ENCODE data around the gene CCDC85B.

CCDC85B gene

DNA sequence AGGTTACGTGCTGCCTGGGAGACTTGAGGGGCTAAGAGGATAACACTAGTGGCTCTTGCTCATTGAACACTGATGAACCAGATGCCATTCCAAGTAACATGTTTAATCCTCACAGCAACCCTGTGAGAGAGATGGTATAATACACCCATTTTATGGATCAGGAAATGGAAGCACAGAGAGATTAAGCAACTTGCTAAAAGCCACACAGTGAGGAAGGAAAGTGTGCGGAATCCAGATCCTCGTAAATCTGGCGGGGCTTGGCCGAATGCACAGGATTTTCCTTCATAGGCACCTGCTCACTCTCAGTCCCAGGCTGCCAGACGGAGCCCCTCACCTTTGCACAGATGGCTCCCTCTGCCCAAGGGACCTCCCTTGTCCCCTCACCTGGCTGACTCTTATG, 17.4 kb downstream of the CCDC85B start:
- Histone ChIP-seq H3K36me3 (ENCODE audit: insufficient read depth, low read length) (no peaks in the 10 kb centered on the region), H3K9ac (ENCODE audit: low read length) (no peak overlapping the region), H4K20me1 (ENCODE audit: insufficient read depth, low read length) (no peaks in the 10 kb centered on the region), H3K4me2 (ENCODE audit: low read length) (no peak overlapping the region), H2AFZ (ENCODE audit: low read length) (no peak overlapping the region), H3K27me3 (ENCODE audit: insufficient read depth, low read length) (peaks cover 12% of the 10 kb centered on the region), H3K79me2 (ENCODE audit: insufficient read depth, low read length) (no peaks in the 10 kb centered on the region), H3K4me1 (ENCODE audit: insufficient read depth, low read length, severe bottlenecking) (no peaks in the 10 kb centered on the region), H3K9me2 (ENCODE audit: low read depth, low read length) (no peaks in the 10 kb centered on the region), H3F3A (ENCODE audit: insufficient read depth, low read length) (no peaks in the 10 kb centered on the region), H3K9me3 (ENCODE audit: low read length) (no peaks in the 10 kb centered on the region), H3K27ac (ENCODE audit: low read depth, low read length, poor library complexity, severe bottlenecking) (no peak overlapping the region), H3K4me3 (ENCODE audit: low read depth, low read length, poor library complexity, severe bottlenecking) (no peak overlapping the region)
- TF ChIP-seq EZH2 (IDR thresholded peaks at IDR 0.05; ENCODE audit: borderline replicate concordance, low read length): no peak
- TF ChIP-seq, protein P1, sequence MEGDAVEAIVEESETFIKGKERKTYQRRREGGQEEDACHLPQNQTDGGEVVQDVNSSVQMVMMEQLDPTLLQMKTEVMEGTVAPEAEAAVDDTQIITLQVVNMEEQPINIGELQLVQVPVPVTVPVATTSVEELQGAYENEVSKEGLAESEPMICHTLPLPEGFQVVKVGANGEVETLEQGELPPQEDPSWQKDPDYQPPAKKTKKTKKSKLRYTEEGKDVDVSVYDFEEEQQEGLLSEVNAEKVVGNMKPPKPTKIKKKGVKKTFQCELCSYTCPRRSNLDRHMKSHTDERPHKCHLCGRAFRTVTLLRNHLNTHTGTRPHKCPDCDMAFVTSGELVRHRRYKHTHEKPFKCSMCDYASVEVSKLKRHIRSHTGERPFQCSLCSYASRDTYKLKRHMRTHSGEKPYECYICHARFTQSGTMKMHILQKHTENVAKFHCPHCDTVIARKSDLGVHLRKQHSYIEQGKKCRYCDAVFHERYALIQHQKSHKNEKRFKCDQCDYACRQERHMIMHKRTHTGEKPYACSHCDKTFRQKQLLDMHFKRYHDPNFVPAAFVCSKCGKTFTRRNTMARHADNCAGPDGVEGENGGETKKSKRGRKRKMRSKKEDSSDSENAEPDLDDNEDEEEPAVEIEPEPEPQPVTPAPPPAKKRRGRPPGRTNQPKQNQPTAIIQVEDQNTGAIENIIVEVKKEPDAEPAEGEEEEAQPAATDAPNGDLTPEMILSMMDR (IDR thresholded peaks at IDR 0.05; ENCODE audit: low read length): no peak

DNA sequence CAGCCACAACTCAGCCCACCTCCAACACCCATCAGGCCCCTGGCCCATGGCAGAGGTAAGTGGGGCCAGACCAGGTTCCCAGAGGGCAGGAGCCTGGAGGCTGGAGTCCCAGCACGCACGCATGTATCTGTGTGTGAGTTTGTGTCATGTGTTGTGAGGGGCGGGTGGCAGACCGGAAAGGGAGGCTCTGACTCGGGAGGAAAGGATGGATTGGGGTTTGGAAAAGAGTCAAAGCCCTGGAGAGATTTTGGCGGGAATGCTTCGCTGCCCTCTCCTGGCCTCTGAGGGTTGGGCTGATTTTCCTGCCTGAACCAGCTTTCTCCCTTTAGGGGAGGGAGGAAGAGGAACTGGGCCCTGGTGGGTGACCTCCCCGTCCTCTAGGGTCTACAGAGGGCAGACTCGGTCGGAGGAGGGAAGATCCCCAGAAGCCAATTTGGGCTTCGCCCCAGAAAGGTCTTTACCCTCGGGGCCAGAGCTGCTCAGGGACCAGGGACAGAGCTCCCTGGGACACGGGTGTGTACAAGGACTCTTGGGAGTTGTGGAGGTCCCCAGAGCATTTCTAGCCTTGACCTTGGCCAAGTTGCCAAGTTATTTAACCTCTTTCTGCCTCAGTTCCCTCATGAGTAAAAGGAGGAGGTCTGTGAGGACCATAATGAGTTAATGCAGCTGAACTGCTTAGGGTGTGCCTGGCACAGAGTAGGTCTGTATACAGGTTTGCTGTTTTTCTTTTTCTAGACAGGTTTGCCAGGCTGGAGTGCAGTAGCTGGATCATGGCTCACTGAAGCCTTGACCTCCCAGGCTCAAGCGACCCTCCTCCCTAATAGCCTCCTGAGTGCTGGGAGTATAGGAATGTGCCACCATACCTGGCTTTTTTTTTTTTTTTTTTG, 21.5 kb downstream of the CCDC85B start:
- TF ChIP-seq EZH2 (IDR thresholded peaks at IDR 0.05; ENCODE audit: borderline replicate concordance, low read length): no peak
- TF ChIP-seq, protein P1 (IDR thresholded peaks at IDR 0.05; ENCODE audit: low read length): no peak
- Histone ChIP-seq H3K9me3 (ENCODE audit: low read length) (no peaks in the 10 kb centered on the region), H3K9me2 (ENCODE audit: low read depth, low read length) (no peaks in the 10 kb centered on the region), H2AFZ (ENCODE audit: low read length) (no peak overlapping the region), H3F3A (ENCODE audit: insufficient read depth, low read length) (no peaks in the 10 kb centered on the region), H3K27me3 (ENCODE audit: insufficient read depth, low read length) (peaks cover 10% of the 10 kb centered on the region), H4K20me1 (ENCODE audit: insufficient read depth, low read length) (no peaks in the 10 kb centered on the region), H3K36me3 (ENCODE audit: insufficient read depth, low read length) (no peaks in the 10 kb centered on the region), H3K4me3 (ENCODE audit: low read depth, low read length, poor library complexity, severe bottlenecking) (no peak overlapping the region), H3K4me1 (ENCODE audit: insufficient read depth, low read length, severe bottlenecking) (no peaks in the 10 kb centered on the region), H3K79me2 (ENCODE audit: insufficient read depth, low read length) (no peaks in the 10 kb centered on the region), H3K27ac (ENCODE audit: low read depth, low read length, poor library complexity, severe bottlenecking) (no peak overlapping the region), H3K4me2 (ENCODE audit: low read length) (no peak overlapping the region), H3K9ac (ENCODE audit: low read length) (no peak overlapping the region)

DNA sequence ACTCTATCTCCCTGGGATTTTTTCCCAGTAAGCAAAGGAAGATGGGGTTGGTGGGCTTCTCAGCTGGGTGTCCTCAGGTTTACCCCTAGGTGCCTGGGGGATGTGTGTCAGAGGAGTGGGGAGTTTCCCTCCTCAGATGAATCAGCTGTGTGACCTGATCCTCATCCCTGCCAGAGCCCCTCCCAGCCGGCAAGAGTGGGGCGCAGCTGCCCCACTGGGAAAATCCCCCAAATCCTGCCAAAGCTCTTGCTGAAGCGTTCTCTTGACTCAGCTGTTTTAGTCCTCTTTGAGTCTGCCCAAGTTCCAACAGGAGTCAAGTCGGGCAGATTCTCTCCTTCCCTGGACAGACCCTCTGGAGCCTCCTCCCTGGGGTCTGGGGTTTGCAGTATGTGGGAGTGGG, 22.4 kb downstream of the CCDC85B start:
- Histone ChIP-seq H3K4me3 (ENCODE audit: low read depth, low read length, poor library complexity, severe bottlenecking) (no peak overlapping the region), H3K4me2 (ENCODE audit: low read length) (no peak overlapping the region), H4K20me1 (ENCODE audit: insufficient read depth, low read length) (no peaks in the 10 kb centered on the region), H3K9me3 (ENCODE audit: low read length) (no peaks in the 10 kb centered on the region), H2AFZ (ENCODE audit: low read length) (no peak overlapping the region), H3K9me2 (ENCODE audit: low read depth, low read length) (no peaks in the 10 kb centered on the region), H3K27me3 (ENCODE audit: insufficient read depth, low read length) (peaks cover 9% of the 10 kb centered on the region), H3K36me3 (ENCODE audit: insufficient read depth, low read length) (no peaks in the 10 kb centered on the region), H3K79me2 (ENCODE audit: insufficient read depth, low read length) (no peaks in the 10 kb centered on the region), H3F3A (ENCODE audit: insufficient read depth, low read length) (no peaks in the 10 kb centered on the region), H3K9ac (ENCODE audit: low read length) (no peak overlapping the region), H3K27ac (ENCODE audit: low read depth, low read length, poor library complexity, severe bottlenecking) (no peak overlapping the region), H3K4me1 (ENCODE audit: insufficient read depth, low read length, severe bottlenecking) (peaks cover 7% of the 10 kb centered on the region)
- TF ChIP-seq, protein P1 (IDR thresholded peaks at IDR 0.05; ENCODE audit: low read length): no peak
- TF ChIP-seq EZH2 (IDR thresholded peaks at IDR 0.05; ENCODE audit: borderline replicate concordance, low read length): no peak
